Stimulated activated CD4-positive, alpha-beta T cell treated with anti-CD3 and anti-CD28 coated beads, TNF-alpha, amount 100 ng/mL, for 24 hours (primary cell): Measurements from ENCODE around the gene ORM1.

Experiments used
- DNase-seq, 3 experiments: peaks; one replicate each; pipeline ENCODE4 v3.0.0-alpha.2; 2020; ENCODE audit warnings: low read depth in 3 of 3

Gene ORM1

DNA sequence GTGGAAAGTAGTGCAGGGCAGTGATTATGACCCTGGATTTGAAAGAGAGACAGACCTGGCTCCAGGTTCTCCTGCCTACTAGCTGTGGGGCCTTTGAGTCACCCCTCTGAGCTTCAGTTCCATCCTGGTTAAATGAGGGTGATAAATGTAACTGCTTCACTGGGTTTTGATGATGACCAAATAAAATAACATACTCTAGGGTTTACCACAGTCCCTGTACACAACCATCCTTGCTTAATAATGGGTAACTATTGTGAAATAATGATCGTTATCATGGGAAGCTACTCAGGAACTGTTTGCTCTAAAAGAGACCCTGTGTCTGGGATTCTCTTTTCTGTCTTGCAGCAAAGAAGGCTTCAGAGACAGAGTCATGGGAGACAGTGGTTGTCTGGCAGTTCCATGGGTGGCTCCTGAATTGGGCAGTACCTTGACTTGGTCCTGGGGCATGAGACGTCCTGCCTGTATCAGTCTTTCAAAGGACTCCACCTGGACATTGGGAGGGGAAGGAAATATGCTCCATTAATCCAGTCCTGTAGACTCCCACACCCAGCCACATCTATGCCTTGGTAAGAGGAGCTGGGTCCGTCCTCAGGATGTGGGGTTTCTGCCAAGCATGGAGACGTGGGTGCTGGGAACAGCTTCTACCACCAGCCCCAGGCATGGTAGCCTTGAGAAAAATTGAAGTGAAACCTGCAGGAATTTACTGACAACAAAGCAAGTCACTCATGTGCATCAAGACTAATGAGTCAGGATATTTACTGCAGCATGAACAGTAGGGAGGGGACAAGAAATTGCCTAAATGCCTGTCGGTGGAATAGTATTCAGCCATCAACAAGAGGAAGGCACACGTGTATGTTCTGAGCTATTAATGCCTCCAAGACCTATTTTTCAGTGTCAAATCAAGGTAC, 41.5 kb downstream of the ORM1 start:
- DNase-seq = no peak

DNA sequence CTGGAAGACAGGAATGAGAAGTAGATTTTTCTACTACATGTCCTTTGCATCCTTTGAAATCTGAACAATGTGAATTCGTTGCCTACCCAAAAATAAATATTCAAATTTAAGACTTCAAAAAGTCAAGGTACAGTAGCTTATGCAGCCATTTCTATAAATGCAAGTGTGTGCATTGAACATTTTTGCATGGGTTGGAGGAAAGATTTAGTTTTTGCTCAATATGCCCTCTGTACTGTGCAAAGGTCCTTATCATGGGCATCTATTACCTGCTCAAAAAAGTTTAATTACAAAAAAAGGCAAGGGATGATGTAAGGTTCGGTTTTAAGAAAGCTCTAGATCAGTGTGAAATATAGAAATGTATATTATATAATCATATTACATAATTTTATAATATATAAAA, 42.3 kb downstream of the ORM1 start:
- DNase-seq = no peak

DNA sequence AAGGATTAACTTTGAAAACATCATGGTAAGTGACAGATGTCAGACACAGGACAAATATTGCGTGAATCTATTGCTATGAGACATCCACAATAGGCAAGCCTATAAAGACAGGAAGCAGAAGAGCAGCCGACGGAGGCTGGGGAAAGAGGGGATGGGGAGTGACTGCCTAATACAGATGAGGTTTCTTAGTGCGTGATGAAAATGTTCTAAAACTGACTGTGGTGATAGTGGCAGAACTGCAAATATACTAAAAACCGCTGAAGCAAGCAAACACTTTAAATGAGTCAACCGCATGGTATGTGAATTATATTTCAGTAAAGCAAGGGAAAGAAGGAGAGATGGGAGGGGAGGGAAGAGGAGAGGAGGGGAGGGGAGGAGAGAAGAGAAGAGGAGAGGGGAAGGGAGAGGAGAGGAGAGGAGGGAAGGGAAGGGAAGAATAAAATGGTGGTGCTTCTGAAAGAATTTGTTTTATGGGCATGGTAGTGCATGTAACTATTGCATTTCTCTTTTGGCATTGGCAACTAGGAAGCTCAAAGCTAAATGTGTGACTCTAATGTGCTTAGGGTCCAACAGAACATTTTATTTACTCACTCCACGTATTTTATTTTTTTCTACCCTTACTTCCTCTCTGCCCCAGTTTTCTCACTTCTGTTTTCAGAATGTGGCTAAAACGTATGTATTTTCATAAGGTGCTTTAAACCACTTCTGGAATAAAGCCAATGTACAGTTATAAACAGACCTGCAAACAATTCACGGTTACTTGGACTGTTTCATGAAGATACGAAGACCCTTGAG, 43.6 kb downstream of the ORM1 start:
- no peak for DNase-seq

DNA sequence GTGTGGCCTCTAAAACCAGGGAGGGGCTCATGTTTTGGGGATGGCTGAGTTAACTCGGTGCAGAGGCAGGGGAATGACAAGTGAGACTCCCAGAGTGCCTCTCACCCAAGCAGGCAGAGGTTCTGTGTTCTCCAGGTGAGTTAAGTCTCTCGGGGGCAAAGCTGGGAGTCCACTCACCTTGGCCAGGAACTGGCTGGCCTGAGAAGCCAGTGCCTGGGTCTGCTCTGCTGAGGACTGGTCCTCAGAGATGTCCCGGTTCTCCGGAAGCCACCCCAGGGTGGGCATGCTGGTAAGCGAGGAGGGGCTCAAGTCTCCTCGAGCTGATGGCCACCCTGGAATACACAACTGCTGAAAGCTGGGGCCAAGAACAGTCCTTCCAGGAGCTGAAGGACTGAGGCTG, 44.5 kb downstream of the ORM1 start:
- no peak for DNase-seq

GRCh38 chr9:114367772-114368569, 45.1 kb downstream of the ORM1 start:
- no peak for DNase-seq

DNA sequence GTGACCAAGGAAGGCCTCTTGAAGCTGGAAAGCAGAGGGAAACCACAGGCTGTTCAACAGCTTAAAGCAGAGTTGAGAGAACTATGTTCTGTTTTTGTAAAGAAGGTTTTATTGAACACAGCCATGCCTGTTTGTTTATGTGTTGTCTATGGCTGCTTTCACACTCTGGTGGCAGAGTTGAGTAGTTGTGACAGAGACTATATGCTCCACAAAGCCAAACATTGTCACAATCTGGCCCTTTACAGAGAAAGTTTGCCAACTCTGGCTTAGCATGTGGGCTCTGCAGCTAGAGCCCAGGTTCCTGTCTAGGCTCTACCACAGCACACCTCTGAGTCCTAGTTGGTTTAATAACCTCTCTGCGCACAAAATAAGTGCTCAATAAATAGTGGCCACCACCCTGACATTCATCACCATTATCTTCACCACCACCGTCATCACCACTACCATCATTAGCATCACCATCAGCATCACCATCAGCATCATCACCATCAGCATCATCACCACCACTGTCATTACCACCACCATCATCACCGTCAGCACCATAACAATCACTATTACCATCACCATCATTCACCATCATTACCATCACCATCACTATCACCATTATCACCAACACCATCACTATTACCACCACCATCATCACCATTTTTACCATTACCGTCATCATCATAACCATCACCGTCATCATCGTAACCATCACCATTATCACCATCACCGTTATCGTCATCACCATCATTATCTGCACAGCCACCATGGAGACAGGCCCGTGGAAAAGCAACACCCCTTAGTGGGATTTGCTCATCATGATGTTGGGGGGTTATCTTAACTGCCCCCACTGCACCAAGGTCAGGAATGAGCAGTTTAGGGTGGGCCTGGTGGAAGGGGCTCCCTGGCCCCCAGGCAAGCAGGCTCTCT, 46.6 kb downstream of the ORM1 start:
- DNase-seq = no peak

GRCh38 chr9:114370251-114370967, 47.5 kb downstream of the ORM1 start:
- no peak for DNase-seq

- no peak for DNase-seq
Measured at GRCh38 chr9:114370968-114371320, 48.0 kb downstream of the ORM1 start.

GRCh38 chr9:114371343-114371944, 48.5 kb downstream of the ORM1 start:
- DNase-seq = no peak

DNA sequence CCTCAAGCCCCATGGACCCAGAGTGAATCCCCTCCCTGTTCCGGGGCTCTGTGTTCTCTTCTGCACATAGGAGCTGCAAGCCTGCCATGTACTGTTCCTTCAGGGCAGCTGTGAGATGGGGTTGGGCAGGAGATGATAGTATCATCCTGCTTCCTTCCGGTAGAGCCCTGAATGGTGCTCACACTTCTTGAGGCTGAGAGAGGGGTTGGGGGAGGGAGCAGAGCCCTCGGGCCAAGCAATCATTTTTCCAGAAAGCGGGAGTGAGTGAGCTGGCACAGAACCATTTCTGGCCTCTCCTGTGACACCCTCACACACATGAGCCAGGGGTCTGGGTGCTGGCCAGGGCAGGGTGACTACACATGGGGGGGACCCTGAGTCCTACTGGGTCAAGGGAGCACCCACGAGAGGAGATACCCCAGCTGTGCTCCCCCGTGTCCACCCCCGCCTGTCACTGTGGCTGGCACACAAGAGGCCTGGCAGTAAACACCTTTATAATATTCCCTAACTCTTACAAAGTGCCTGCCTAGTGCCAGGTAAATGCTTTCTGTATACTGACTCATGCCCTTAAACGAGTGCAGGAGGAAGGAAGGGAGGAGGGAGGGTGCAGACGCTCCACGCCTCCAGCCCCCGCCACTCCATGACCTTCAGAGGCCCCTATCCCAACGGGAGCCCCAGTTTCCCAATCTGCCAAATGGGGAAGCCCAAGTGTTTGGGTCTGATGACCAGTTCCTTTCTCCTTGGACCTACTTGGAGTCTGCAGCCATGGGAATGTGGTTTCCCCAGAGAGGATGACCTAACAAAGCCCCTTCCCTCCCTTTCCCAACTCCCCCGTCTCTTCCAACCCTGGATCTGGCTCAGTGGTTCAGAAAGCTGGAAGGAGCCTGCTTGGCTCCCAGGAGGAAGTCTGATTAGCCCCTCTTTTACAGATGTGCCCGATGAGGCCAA, 49.3 kb downstream of the ORM1 start:
- no peak for DNase-seq

GRCh38 chr9:114372921-114373448, 50.1 kb downstream of the ORM1 start:
- peak; percentile 49 to 80 (median 51) for DNase-seq

GRCh38 chr9:114373960-114374730, 51.2 kb downstream of the ORM1 start:
- DNase-seq = no peak

GRCh38 chr9:114374936-114375335, 52.0 kb downstream of the ORM1 start:
- no peak for DNase-seq

- DNase-seq = no peak
Measured at GRCh38 chr9:114375386-114376175, 52.7 kb downstream of the ORM1 start.
